NCI-H2227 (cell line): ENCODE measurements around the gene DACH1.

Source experiments
- DNase-seq: peaks from one replicate; lab custom pipeline; 2025; ENCODE audit not compliant: unreplicated experiment; lab: John Stamatoyannopoulos, UW

The DACH1 gene

DNA sequence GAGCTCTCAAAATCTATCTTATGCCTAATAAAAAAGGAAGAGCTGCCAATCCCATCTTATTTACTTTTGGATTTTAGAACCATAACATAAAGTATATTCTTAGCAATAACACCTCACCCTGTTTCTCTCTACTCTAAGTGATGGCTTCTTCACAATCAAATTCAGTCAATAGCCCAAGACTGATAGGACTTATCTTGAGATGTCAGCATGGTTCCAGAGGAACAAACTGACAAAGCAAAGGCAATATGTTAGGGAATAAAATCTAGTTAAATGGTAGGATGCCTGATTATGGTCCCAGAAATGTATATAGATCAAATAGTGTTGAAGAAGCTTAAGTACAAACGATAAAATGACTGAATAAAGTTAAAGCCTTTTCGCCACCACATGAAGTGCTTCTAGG lies 36.3 kb downstream of the DACH1 start:
- DNase-seq, result no peak

DNA sequence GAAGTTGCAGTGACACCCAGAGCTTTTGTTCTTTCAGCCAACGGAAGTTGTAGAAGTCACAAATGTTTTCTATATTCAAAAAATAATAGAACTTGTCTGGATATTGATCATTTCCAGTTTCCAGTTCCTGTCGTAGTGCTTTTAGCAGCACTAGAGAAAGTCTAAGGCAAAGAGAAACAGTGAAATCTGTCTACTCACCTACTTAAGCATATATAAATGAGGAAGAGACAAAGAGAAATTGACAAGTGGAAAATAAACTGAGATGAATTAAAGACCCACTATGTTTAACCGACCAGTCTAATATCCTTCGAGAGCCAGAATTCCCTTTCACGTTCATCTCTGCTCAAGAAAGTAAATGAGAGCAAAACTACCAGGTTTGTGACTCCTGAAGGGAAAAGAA lies 36.7 kb downstream of the DACH1 start:
- no peak for DNase-seq

DNA sequence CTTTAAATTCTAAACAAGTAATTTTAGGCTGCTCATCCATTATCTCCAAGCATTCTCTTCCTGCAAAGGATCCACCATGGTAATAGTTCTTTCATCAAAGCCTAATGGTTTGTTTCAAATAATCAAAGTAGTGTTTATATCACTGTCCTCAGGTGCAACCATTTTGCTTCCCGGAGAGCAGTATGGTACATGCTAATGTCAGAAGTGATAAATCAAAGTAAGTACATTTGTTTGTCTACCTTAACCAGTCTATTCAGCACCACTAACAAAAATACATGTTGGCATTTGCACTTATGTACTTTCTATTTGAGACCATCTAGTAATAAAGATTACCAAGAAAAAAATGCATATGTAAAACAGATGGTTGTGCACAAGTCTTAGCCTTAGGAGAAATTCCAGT lies 37.5 kb downstream of the DACH1 start:
- DNase-seq, result peak; percentile 9

DNA sequence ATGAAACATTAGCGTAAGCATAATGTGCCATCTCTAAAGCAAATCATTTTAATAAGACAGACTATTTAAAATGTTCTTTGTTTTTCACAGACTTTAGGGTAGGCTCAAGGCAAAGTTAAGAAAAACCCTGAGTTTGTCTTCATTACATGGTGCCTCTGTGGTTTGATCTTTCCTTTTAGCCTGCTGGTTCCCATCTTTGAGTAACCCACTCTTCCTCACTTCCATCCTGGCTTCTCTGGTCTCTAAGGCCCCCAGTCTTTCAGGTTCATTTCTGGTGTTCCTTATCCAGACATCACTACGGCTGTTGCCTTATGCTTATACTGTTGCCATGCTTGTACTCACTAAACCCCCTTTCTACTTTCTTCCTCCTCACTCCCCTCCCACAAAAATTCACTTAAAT lies 38.4 kb downstream of the DACH1 start:
- no peak for DNase-seq

DNA sequence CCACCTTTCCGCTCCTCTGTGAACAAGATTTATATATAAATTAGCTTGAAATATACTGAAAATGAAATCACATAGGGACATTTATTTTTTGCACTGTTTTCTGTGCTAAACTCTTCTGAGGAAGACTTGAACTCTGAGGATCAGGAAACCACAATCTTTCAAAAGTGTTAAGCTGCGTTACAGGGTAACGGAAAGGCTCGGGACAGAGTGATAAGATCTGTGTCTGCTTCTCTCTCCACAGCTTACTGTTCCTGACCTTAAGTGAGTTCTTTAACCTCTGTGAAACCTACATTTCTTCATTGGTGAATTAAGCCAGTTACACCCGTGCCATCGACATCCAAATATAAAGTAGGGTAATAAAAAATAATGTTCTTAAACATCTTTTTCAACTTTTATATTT lies 38.9 kb downstream of the DACH1 start:
- DNase-seq, result no peak

DNA sequence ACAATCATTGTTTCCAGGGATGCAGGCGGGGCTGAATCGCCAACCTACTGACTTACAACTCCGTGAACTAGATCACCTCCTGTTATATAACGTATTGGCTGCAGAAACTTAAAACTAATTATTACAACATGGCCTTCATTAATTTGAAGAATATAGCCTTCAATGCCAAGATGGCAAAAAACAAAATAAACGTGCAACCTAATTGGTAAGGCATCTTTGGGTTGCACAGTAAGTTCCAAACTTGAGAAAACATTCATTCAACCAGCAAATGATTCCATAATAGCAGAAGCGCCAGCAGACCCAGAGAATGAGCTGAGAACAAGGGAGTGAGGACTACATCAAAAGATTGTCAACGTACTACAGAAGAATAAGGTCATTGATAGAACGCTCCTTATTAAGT lies 39.8 kb downstream of the DACH1 start:
- no peak for DNase-seq

DNA sequence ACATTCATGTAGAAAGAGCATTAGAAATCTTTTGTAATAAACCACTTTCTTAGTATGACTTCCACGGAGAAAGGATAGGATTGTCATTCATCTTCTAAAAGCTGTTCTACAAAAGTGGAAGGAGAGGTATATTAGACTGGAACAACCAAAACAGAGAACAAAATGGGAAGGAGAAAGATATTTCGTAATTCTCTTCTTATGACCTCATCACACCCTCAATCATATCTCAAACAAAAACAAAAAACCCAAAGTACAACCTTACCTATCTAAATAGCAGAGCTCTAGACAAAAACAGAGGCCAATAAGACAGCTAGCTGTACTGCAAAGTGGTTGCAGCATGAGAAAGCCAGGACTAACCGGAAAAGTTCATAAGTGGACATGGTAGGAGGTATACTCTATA lies 46.3 kb downstream of the DACH1 start:
- DNase-seq, result no peak

DNA sequence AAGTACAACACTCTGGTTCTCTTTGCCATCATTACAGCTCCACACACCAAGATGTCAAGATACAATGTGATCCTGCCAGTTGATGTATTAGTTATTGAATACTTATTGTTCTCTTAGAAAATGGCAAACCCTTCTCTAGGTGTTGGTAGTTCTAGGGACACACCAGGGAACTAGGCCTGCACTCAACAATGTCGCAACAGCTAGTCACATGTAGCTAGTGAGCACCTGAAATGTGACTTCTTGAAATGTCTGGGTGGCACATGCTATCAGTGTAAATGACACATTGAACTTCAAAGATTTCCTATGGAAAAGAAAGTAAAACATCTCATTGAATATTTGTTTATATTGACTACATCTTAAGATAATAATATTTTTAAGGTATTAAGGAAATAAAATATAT lies 49.7 kb downstream of the DACH1 start:
- no peak for DNase-seq

DNA sequence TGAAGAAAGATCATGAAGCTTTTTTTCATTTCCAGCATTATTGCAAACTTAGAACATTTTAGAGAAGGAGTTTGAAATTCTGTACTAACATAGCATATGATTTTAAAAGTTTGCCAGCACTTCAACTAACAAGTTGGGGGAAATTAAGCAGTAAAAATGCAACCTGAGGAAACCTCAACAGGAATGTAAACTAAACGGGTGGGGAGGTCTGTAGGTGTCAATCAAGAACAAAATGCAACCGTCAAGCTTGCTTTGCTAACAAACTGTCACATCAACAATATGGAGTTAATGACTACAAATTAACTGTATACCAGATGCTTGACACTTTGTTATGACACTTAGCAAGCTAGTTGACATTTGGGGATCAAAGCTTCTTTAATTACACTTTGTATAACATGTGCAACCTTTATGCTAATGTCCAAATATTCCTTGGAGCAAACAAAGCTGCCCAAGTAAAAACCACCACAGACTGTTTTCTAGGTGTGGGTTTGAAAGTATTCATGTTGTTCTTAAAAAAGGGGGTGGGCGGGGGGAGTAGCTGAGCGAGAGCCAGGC lies 52.1 kb downstream of the DACH1 start:
- DNase-seq, result no peak

DNA sequence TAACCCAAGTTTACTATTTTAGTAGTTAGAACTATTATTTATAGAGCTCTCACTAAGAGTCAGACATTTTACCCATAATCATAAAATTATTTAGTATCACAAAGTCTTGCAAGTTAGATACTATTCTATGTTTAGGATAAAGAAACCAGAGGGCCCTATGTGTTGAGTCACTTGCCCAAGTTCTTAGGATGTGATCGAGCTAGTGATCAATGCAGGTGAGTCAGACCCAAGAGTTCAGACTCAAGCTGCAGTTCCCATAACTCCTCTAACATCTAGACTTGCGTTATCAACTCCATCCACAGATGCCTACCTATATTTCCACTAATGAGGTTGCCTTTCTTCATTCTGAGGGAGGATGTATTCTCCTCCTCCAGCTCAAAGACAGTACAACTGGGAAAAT lies 53.8 kb downstream of the DACH1 start:
- DNase-seq, result no peak

DNA sequence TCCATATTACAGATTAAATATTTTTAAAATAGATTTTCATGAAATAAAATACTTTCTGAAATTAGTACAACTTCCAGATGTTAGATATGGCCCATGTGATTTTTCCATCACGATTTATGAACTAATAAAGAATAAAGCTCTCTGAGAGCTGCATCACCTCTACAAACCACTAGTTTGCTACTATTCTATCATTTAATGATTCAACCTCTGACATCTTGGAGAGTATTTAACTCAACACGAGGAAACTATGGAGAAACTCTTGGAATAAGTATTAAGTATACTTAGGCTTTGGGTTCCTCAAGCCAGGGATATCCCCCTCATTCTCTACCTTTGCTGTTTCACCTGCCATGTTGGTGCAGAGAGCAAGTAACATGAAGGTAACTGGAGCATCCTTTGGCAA lies 55.7 kb downstream of the DACH1 start:
- DNase-seq, result no peak

DNA sequence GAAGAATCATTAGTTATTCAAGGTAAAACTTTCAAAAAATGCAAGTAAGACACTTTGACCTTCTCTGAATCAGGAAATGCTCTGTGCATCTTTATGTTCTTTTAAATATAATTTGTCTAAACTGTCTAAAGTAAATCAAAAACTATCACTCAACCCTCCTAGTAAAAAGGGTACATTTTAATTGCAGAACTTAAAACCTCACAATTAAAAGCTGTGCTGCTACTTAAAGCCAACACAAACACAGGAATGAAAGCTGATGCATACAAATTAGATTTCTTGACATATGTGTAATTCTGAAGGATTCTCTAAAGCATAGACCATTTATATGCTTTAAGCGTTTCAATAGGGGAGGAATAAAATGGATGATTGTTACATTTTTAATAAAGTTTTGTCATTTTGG lies 58.3 kb downstream of the DACH1 start:
- no peak for DNase-seq

DNA sequence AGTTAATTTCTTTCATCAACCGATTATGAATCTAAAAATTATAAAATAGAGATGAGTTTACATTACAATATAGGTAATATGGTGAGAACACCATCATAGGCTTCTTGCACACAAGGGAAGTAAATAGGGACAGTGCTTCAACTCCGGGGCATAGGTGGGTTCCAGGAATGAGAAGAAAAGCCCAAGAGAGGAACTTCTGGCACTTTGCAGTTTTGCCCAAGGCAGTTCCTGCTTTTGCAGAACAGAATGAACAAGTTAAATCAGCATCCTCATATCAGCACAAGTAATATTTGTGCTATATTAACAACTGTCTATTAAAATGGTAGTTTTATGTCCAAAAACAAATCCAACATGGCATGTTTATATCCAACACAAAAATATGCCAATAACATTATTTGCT lies 60.1 kb downstream of the DACH1 start:
- DNase-seq, result no peak

DNA sequence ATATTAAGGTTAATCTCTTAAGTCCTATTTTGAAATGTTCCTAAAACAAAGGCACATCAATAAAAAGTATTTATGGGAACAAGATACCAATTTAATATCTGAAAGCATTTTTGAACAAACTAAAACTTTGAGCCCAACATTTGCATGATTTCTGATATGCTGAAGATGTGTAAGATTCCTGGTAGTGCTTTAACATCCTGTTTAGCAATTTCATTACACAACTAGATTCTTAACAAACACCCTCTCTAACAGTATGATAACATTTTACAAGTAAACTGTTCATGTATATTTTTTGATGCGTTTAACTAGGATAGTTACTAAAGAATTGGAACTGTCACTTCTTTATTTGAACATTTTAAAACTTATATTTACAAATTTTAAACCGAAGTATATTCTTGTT lies 63.9 kb downstream of the DACH1 start:
- DNase-seq, result no peak

DNA sequence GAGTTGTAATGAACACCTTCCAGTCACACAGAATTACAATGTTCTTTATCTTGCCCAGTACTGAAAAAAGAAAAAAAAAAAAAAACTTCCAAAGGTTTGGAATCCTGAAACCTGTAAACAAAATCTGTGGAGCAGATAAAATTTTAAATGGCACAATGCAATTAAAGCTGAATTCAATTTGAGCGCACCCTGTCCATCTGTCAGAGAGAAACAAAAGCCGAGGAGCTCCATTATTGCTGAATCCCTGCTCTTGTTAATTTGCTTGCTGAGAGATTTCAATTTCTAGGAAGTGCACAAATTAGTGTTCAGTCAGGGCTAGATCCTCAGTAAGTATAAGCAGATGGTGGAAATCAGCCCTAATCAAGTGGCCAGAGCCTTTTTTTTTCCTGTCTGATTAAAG lies 65.2 kb downstream of the DACH1 start:
- no peak for DNase-seq

DNA sequence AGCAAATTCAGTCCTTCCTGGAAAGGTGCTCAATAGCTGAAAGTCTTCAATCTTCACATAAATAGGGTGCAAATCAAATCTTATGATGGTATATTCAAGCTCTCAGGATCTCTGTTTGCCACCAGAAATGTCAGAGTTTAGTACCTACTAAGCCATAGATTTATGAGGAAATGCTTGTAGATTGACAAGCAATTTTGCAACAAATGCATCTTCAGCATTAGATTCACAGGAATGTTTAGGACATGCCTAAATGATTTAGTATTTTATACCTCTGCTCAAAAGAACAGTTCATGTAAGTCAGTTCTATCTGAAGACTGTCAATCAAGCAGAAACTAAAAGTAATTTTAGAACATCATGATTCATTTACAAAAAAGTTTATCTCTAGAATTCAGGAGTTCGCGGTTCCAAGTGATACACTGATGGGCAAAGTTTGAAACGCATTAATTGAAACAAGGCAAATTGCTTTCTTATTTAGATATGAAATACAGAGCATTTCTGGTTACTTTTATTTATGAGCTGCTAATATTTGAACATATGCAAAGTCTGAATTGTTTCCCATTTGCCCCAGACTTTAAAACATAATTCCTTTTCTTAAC lies 65.7 kb downstream of the DACH1 start:
- DNase-seq, result no peak

DNA sequence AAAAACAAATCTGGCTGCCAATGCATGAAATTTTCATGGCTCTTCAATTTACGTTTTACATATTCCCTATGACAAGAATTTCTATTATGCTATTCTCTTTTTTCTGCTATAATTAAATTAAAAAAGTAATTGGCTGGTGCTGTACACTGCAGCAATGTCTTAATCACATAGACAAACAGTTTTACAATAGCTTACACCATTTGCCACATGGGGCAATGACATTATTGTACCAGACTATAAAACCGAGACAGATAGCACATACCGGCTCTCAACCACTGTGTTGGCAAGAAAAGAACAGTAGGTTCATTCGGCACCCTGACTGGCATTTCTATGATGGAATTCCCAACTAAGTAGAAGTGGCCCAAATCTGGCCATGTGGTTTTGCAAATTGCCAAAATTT lies 67.7 kb downstream of the DACH1 start:
- DNase-seq, result no peak

DNA sequence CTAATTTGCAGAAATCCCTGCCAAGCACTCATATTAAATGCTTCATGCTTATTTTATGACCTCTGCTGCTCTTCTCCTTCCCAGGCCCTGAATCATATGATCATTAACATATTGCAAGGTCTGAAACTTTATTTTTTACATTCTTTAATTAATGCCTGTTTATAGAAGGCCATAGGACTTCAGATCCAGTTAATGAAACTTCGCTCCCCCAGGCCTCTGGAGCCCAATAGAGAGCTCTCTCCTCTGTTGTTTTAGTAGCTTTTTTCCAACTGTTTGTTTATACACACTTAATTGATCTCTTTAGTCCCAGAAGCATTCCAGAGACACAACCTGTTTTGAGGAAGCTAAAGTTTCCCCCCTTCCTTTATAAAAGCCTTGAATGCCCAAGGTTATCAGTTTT lies 68.3 kb downstream of the DACH1 start:
- no peak for DNase-seq

DNA sequence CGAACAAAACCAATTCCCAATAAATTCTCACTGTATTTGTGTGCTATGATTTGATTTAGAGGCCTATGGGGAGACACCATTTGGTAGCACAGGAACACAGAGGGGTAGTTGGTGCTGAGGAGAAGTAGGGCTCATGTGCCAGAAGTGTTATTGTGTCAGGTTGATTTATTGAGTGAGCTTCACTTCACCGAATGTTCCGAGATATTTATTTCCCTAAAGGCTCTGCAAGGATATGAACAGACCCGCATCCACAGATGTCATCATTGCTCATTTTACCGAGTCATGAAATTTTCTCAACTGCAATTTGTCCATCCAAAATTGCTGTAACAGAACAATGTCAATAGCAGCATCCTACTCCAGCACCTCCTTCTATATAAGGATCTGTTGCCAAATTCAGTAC lies 69.5 kb downstream of the DACH1 start:
- DNase-seq, result peak; percentile 3

DNA sequence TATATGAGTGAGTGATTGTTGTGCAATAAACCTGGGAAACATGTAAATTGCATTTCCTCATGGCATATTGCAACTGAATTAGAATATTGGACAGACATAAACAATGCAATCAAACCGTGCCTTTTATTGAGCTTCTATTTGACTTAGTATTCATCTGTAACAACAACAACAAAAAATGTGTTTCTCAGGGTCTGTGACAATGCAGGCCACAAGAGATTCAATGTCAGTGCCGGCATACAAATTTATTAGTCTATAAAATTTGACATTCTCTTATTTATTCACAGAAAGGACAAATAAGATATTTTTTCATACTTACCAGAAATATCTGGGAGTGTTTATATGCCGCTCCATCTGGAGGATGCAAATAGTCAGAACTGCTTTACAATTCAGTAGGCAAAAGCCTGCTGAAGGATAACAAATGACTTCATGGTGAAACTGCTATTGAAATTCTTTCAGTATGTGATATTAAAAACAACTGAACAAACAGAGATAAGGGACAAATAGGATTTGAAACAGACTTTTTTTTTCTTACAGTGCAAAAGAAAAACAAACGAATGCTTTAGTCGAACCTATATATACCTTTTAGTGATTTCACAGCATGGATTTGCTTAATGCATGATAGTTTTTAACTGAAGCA lies 77.2 kb downstream of the DACH1 start:
- no peak for DNase-seq

DNA sequence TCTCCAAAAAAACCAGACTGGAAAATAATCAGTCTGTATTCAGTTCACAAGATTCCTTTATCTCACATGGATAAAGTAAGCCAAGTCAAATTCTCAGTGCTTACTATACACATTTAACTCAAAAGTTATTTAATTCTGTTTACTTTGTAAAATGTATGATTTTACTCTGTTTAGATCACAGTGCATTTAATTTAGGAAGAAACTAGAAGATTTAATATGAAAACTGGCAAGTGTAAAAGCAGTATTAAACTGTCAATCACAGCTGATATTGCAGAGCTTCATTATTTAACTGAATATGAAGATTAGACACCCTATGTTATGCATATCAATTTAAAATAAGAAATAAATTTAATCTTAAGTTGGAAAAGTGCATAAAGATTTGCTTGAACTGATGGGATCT lies 78.0 kb downstream of the DACH1 start:
- DNase-seq, result no peak

DNA sequence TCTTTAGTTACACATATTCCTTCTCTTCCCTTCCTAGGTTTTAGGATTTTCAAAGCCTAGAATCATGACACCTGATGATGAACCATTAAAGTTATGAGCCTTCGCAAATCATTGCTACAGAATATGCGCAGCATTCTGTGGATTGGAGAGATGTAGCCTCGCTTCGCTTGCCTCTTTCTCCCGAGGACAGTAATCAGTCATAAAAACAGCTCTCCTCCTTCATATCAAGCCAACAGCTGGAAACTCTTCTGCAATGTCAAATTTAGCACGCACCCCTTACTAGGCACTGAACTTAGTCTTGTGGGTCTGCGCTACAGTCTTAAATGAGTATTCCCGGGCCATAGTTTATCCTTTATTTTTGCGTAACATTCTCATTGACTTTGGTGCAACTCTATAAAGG lies 79.6 kb downstream of the DACH1 start:
- no peak for DNase-seq

DNA sequence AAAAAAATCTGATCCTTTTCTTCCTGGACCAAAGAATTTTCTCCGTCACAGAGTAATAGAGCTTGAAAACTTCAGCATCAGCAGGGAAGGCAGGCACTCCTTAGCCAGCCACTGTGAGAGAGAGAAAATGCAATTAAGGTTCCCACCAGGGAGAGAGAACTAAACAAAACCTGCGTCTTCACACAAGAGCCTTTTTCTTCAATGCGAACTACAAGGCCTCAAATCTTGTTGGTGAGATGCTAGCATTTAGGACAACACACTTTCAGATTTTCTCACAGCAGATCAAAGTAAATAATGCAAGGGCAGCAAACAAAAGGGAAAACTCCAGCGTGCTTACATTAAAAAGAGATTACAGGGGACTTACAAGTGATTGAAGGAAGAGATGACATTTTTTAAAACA lies 80.1 kb downstream of the DACH1 start:
- no peak for DNase-seq
